ENCODE results near the gene TMEM140. TPM values are rescaled to one million over a fixed set of nuclear protein-coding genes. Genes with fewer than 3 reads are reported as not detected.

Gene TMEM140
- total and polyA plus RNA-seq, 11 donors = 6.7 to 131 (median 26.5) TPM

DNA sequence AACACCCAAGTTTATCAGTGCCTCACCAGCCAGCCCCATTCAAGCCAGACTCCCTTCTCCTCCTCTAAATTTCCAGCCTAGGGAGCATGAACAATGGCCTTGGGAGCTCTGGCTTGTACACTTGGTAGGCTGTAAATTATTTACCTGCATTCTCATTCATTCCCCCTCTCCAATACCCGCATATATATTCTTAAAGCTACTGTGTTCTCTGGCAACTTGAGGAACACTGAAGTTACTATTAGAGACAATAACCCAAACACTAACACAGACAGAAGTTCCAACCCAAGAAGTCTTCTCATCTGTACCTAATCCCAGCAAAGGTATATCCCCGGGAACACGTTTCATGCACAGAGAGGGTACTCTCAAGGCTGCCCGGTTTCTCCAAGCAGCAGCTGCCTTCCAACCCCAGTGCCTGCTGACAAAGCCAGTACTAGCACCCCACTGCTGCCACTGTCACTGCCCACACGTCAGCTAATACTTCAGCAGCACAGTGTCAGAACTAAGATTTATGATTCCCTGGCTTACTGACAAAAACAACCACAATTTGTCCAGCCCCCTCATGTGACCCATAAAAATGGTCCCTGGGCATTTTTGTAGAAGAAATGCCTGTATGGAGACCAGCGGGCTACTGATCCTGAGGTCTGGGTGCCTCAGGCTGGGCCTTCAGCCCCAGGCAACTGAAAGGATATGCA, 60.4 kb downstream of the TMEM140 start:
- no peak for TF ChIP-seq POLR2A (IDR thresholded peaks at IDR 0.05)
- TF ChIP-seq, protein P1, sequence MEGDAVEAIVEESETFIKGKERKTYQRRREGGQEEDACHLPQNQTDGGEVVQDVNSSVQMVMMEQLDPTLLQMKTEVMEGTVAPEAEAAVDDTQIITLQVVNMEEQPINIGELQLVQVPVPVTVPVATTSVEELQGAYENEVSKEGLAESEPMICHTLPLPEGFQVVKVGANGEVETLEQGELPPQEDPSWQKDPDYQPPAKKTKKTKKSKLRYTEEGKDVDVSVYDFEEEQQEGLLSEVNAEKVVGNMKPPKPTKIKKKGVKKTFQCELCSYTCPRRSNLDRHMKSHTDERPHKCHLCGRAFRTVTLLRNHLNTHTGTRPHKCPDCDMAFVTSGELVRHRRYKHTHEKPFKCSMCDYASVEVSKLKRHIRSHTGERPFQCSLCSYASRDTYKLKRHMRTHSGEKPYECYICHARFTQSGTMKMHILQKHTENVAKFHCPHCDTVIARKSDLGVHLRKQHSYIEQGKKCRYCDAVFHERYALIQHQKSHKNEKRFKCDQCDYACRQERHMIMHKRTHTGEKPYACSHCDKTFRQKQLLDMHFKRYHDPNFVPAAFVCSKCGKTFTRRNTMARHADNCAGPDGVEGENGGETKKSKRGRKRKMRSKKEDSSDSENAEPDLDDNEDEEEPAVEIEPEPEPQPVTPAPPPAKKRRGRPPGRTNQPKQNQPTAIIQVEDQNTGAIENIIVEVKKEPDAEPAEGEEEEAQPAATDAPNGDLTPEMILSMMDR (IDR thresholded peaks at IDR 0.05) = no peak
- intact Hi-C loops (cut with DNase I) = no loop called here
- Histone ChIP-seq H3K27ac (peak overlapping the region in 2 of 12 donors; percentile 26 to 33), H3K36me3 (peaks cover 0 to 52% (median 31%) of the 10 kb centered on the region in 9 donors), H3K27me3 (no peaks in the 10 kb centered on the region), H3K4me1 (peaks cover 0 to 38% (median 8%) of the 10 kb centered on the region in 12 donors), H3K9me3 (no peaks in the 10 kb centered on the region), H3K4me3 (no peak overlapping the region)
- DNase-seq (no peak), ATAC-seq (no peak)
- 88 to 96% (median 91%) methylated on average over 5 to 6 of the region's 6 CpGs for WGBS, 4 donors

- no peak for DNase-seq
- H3K36me3 ChIP-seq = peaks cover 0 to 41% (median 20%) of the 10 kb centered on the region in 9 donors
- H3K27me3 ChIP-seq = no peaks in the 10 kb centered on the region
- intact Hi-C loops (cut with DNase I) = no loop called here
- no peak for TF ChIP-seq POLR2A (IDR thresholded peaks at IDR 0.05)
- TF ChIP-seq, protein P1 (IDR thresholded peaks at IDR 0.05) = no peak
- no peak for ATAC-seq
- peak overlapping the region in 4 of 12 donors; percentile 5 to 97 (median 86) for H3K4me3 ChIP-seq
- H3K9me3 ChIP-seq = no peaks in the 10 kb centered on the region
- H3K4me1 ChIP-seq = peaks cover 0 to 38% (median 8%) of the 10 kb centered on the region in 12 donors
- peak overlapping the region in 2 of 12 donors; percentile 26 to 67 for H3K27ac ChIP-seq
- 92 to 93% (median 92%) methylated on average over 7 of the region's 7 CpGs for WGBS, 4 donors
Observed at GRCh38 chr7:135209225-135209834, 61.5 kb downstream of the TMEM140 start.

DNA sequence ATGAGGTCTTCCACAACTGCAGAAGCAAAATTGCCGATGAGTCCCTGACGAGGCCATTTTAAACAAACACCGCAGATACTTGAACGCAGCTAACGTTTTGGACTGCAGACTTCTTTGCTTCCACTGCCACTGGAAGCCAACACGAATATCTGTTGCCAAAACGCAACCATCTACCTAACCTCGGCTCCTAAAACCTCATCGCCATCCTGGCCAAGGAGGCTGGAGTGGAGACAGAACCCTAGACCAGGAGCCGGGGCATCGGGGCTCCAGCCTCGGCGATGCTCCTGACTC, 63.0 kb downstream of the TMEM140 start:
- H3K4me1 ChIP-seq = peaks cover 0 to 38% (median 8%) of the 10 kb centered on the region in 12 donors
- H3K27me3 ChIP-seq = no peaks in the 10 kb centered on the region
- H3K27ac ChIP-seq = peak overlapping the region; percentile 70 to 93 (median 82)
- ATAC-seq = no peak
- TF ChIP-seq, protein P1 (IDR thresholded peaks at IDR 0.05) = no peak
- peak overlapping the region; percentile 49 to 99 (median 84) for H3K4me3 ChIP-seq
- peaks cover 0 to 26% (median 6%) of the 10 kb centered on the region in 9 donors for H3K36me3 ChIP-seq
- intact Hi-C loops (cut with DNase I) = loop anchor here in 2 of 10 donors (1.0 to 5.0 kb wide), 2 partner anchors 40 to 224 kb away; partner anchors contain the start of gene AGBL3 (in 1 of the 2)
- WGBS, 4 donors = 0 to 1% (median 0%) methylated on average over 9 to 13 of the region's 13 CpGs
- no peak for DNase-seq
- no peaks in the 10 kb centered on the region for H3K9me3 ChIP-seq
